HUES48 (cell line): Measurements from ENCODE around the gene PWP2.
"Not testable (repeated sequence)": the region's sequence is repeated elsewhere in the genome, so short reads cannot be mapped to it uniquely, and the experiment has no call there.

Experiments used
- H3K27ac ChIP-seq: one replicate; pipeline ENCODE4 v1.7.0; 2013; ENCODE audit warnings: low read depth, low read length, inconsistent platforms
- H3K27me3 ChIP-seq: 2 replicates; pipeline ENCODE4 v1.6.1; 2013; ENCODE audit warnings: mild to moderate bottlenecking, low read length; ENCODE audit not compliant: control insufficient read depth, insufficient read depth
- H3K36me3 ChIP-seq: 2 replicates; pipeline ENCODE4 v1.6.1; 2013; ENCODE audit warnings: low read length; ENCODE audit not compliant: control insufficient read depth, insufficient read depth
- H3K4me1 ChIP-seq: 2 replicates; pipeline ENCODE4 v1.6.1; 2013; ENCODE audit warnings: mild to moderate bottlenecking, low read length; ENCODE audit not compliant: control insufficient read depth, insufficient read depth
- H3K4me3 ChIP-seq: 2 replicates; pipeline ENCODE4 v1.5.1; 2013; ENCODE audit warnings: mild to moderate bottlenecking, low read depth, low read length
- H3K9ac ChIP-seq: 2 replicates; pipeline ENCODE4 v1.6.1; 2013; ENCODE audit warnings: mild to moderate bottlenecking, low read depth, low read length, moderate library complexity
- H3K9me3 ChIP-seq: 2 replicates; pipeline ENCODE4 v1.6.1; 2013; ENCODE audit warnings: low read length; ENCODE audit not compliant: control insufficient read depth, insufficient read depth

The PWP2 gene

GRCh38 chr21:44154816-44155230 lies 47.6 kb downstream of the PWP2 start:
- not testable (repeated sequence) for H3K27me3 ChIP-seq, H3K36me3 ChIP-seq, H3K9me3 ChIP-seq, H3K4me3 ChIP-seq, H3K4me1 ChIP-seq, H3K27ac ChIP-seq, H3K9ac ChIP-seq

- H3K4me3 ChIP-seq, H3K9me3 ChIP-seq, H3K4me1 ChIP-seq, H3K27me3 ChIP-seq, H3K36me3 ChIP-seq, H3K27ac ChIP-seq, H3K9ac ChIP-seq: not testable (repeated sequence)
These were observed 48.2 kb downstream of the PWP2 start for GRCh38 chr21:44155231-44155993.

GRCh38 chr21:44155994-44156380 lies 48.8 kb downstream of the PWP2 start:
- not testable (repeated sequence) for H3K4me1 ChIP-seq, H3K9ac ChIP-seq, H3K4me3 ChIP-seq, H3K27me3 ChIP-seq, H3K27ac ChIP-seq, H3K9me3 ChIP-seq, H3K36me3 ChIP-seq

- not testable (repeated sequence) for H3K9me3 ChIP-seq, H3K27me3 ChIP-seq, H3K4me3 ChIP-seq, H3K4me1 ChIP-seq, H3K27ac ChIP-seq, H3K9ac ChIP-seq, H3K36me3 ChIP-seq
These were observed 50.4 kb downstream of the PWP2 start for GRCh38 chr21:44157439-44158081.

GRCh38 chr21:44158082-44158468 lies 50.9 kb downstream of the PWP2 start:
- not testable (repeated sequence) for H3K27ac ChIP-seq, H3K27me3 ChIP-seq, H3K9me3 ChIP-seq, H3K4me1 ChIP-seq, H3K9ac ChIP-seq, H3K4me3 ChIP-seq, H3K36me3 ChIP-seq

GRCh38 chr21:44159349-44160297 lies 52.4 kb downstream of the PWP2 start:
- not testable (repeated sequence) for H3K27me3 ChIP-seq, H3K9ac ChIP-seq, H3K36me3 ChIP-seq, H3K9me3 ChIP-seq, H3K4me3 ChIP-seq, H3K4me1 ChIP-seq, H3K27ac ChIP-seq

- not testable (repeated sequence) for H3K4me1 ChIP-seq, H3K4me3 ChIP-seq
These were observed 53.1 kb downstream of the PWP2 start for GRCh38 chr21:44160298-44160672.

GRCh38 chr21:44160821-44161220 lies 53.6 kb downstream of the PWP2 start:
- not testable (repeated sequence) for H3K36me3 ChIP-seq, H3K9me3 ChIP-seq, H3K27me3 ChIP-seq, H3K27ac ChIP-seq, H3K4me3 ChIP-seq, H3K4me1 ChIP-seq, H3K9ac ChIP-seq

More at GRCh38 chr21:44160298-44160672, 53.1 kb downstream of the PWP2 start:
- H3K9me3 ChIP-seq, H3K27me3 ChIP-seq, H3K27ac ChIP-seq, H3K9ac ChIP-seq, H3K36me3 ChIP-seq: not testable (repeated sequence)

- H3K4me1 ChIP-seq, H3K27me3 ChIP-seq, H3K9me3 ChIP-seq, H3K36me3 ChIP-seq, H3K9ac ChIP-seq, H3K4me3 ChIP-seq, H3K27ac ChIP-seq: not testable (repeated sequence)
These were observed 56.0 kb downstream of the PWP2 start for GRCh38 chr21:44163167-44163653.

GRCh38 chr21:44165933-44166332 lies 58.7 kb downstream of the PWP2 start:
- H3K4me3 ChIP-seq, H3K36me3 ChIP-seq, H3K27me3 ChIP-seq, H3K9me3 ChIP-seq, H3K27ac ChIP-seq, H3K9ac ChIP-seq, H3K4me1 ChIP-seq: not testable (repeated sequence)

GRCh38 chr21:44167527-44167926 lies 60.3 kb downstream of the PWP2 start:
- not testable (repeated sequence) for H3K4me1 ChIP-seq, H3K4me3 ChIP-seq, H3K27me3 ChIP-seq, H3K9ac ChIP-seq, H3K9me3 ChIP-seq, H3K36me3 ChIP-seq, H3K27ac ChIP-seq
